ENCODE measurements around the gene EBF3.

EBF3 gene

GRCh38 chr10:129814681-129815646 lies 149.1 kb downstream of the EBF3 start:
- no peak for DNase-seq (ENCODE audit: low read depth, low spot score)
- TF ChIP-seq SUZ12 (IDR thresholded peaks at IDR 0.05; ENCODE audit: extremely low read depth, insufficient read depth, insufficient read length): no peak
- TF ChIP-seq ZNF274 (IDR thresholded peaks at IDR 0.05; ENCODE audit: low read depth, low read length): no peak
- TF ChIP-seq YY1 (IDR thresholded peaks at IDR 0.05; ENCODE audit: insufficient read depth, insufficient read length): no peak
- no peak overlapping the region for H3K9ac ChIP-seq (ENCODE audit: insufficient read length, low read depth)
- H3K9me3 ChIP-seq (ENCODE audit: insufficient read depth, low read length): peaks cover 12% of the 10 kb centered on the region; the same call in 1 of the 2 replicates
- H3K36me3 ChIP-seq (ENCODE audit: insufficient read depth, insufficient read length, low read length): no peaks in the 10 kb centered on the region
- no peaks in the 10 kb centered on the region for H3K27me3 ChIP-seq (ENCODE audit: insufficient read depth, insufficient read length)
- H3K4me1 ChIP-seq (ENCODE audit: insufficient read depth, insufficient read length): no peaks in the 10 kb centered on the region
- no peak overlapping the region for H3K4me3 ChIP-seq (ENCODE audit: insufficient read length, low read depth)

GRCh38 chr10:129812398-129812797 lies 151.7 kb downstream of the EBF3 start:
- no peak for DNase-seq (ENCODE audit: low read depth, low spot score)
- Histone ChIP-seq H3K4me1 (ENCODE audit: insufficient read depth, insufficient read length) (no peaks in the 10 kb centered on the region), H3K27me3 (ENCODE audit: insufficient read depth, insufficient read length) (no peaks in the 10 kb centered on the region), H3K4me3 (ENCODE audit: insufficient read length, low read depth) (no peak overlapping the region), H3K9me3 (ENCODE audit: insufficient read depth, low read length) (peaks cover under 1% of the 10 kb centered on the region; the same call in 1 of the 2 replicates), H3K9ac (ENCODE audit: insufficient read length, low read depth) (no peak overlapping the region), H3K36me3 (ENCODE audit: insufficient read depth, insufficient read length, low read length) (no peaks in the 10 kb centered on the region)
- TF ChIP-seq SUZ12 (IDR thresholded peaks at IDR 0.05; ENCODE audit: extremely low read depth, insufficient read depth, insufficient read length): no peak
- no peak for TF ChIP-seq YY1 (IDR thresholded peaks at IDR 0.05; ENCODE audit: insufficient read depth, insufficient read length)
- TF ChIP-seq ZNF274 (IDR thresholded peaks at IDR 0.05; ENCODE audit: low read depth, low read length): no peak

GRCh38 chr10:129811208-129811607 lies 152.9 kb downstream of the EBF3 start:
- Histone ChIP-seq H3K9ac (ENCODE audit: insufficient read length, low read depth) (no peak overlapping the region), H3K9me3 (ENCODE audit: insufficient read depth, low read length) (no peaks in the 10 kb centered on the region), H3K27me3 (ENCODE audit: insufficient read depth, insufficient read length) (no peaks in the 10 kb centered on the region), H3K4me3 (ENCODE audit: insufficient read length, low read depth) (no peak overlapping the region), H3K4me1 (ENCODE audit: insufficient read depth, insufficient read length) (no peaks in the 10 kb centered on the region), H3K36me3 (ENCODE audit: insufficient read depth, insufficient read length, low read length) (no peaks in the 10 kb centered on the region)
- no peak for DNase-seq (ENCODE audit: low read depth, low spot score)
- TF ChIP-seq ZNF274 (IDR thresholded peaks at IDR 0.05; ENCODE audit: low read depth, low read length) (no peak), YY1 (IDR thresholded peaks at IDR 0.05; ENCODE audit: insufficient read depth, insufficient read length) (no peak), SUZ12 (IDR thresholded peaks at IDR 0.05; ENCODE audit: extremely low read depth, insufficient read depth, insufficient read length) (no peak)

DNA sequence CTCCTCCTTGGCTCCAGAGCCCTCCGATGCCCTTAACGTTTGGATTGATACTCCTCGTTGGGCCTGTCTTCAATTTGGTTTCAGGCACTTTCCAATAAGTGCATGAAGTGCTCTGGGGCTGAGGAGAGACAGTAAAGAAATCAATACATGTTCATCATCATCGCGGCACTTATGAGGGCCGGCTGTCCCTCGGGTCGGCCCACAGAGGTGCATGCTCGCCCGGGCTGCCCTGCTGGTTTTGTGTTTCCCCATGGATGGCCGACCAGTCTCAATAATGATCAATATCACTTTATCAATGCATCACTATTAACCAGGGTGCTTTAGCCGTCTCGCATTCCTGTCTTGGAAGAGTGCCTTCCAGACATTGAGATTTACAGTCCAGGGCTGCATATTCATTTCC lies 154.2 kb downstream of the EBF3 start:
- Histone ChIP-seq H3K9me3 (ENCODE audit: insufficient read depth, low read length) (no peaks in the 10 kb centered on the region), H3K27me3 (ENCODE audit: insufficient read depth, insufficient read length) (no peaks in the 10 kb centered on the region), H3K9ac (ENCODE audit: insufficient read length, low read depth) (no peak overlapping the region), H3K4me1 (ENCODE audit: insufficient read depth, insufficient read length) (no peaks in the 10 kb centered on the region), H3K4me3 (ENCODE audit: insufficient read length, low read depth) (no peak overlapping the region), H3K36me3 (ENCODE audit: insufficient read depth, insufficient read length, low read length) (no peaks in the 10 kb centered on the region)
- TF ChIP-seq YY1 (IDR thresholded peaks at IDR 0.05; ENCODE audit: insufficient read depth, insufficient read length) (no peak), SUZ12 (IDR thresholded peaks at IDR 0.05; ENCODE audit: extremely low read depth, insufficient read depth, insufficient read length) (no peak)
- no peak for DNase-seq (ENCODE audit: low read depth, low spot score)

DNA sequence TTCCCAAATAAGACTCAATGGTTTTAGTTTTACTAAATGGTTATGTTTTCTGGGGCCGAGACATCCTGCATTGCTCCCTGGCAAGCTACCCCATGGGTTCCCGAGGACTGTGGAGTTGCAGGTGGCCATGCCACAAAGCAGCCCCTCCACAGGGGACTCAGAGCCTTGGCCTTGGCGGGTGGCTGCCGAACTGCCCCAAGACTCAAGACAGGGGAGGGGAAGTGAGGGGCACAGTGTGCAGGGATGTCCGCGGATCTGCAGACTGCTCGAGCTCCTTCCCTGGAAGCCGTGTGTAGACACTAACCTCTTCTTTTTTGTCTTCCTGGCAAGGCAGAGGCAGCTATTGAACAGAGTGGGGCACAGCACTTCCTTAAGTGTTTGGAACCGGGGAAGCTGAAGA lies 154.6 kb downstream of the EBF3 start:
- TF ChIP-seq YY1 (IDR thresholded peaks at IDR 0.05; ENCODE audit: insufficient read depth, insufficient read length) (no peak), SUZ12 (IDR thresholded peaks at IDR 0.05; ENCODE audit: extremely low read depth, insufficient read depth, insufficient read length) (no peak), ZNF274 (IDR thresholded peaks at IDR 0.05; ENCODE audit: low read depth, low read length) (no peak)
- Histone ChIP-seq H3K9ac (ENCODE audit: insufficient read length, low read depth) (no peak overlapping the region), H3K4me1 (ENCODE audit: insufficient read depth, insufficient read length) (no peaks in the 10 kb centered on the region), H3K9me3 (ENCODE audit: insufficient read depth, low read length) (no peaks in the 10 kb centered on the region), H3K4me3 (ENCODE audit: insufficient read length, low read depth) (no peak overlapping the region), H3K27me3 (ENCODE audit: insufficient read depth, insufficient read length) (no peaks in the 10 kb centered on the region), H3K36me3 (ENCODE audit: insufficient read depth, insufficient read length, low read length) (no peaks in the 10 kb centered on the region)
- no peak for DNase-seq (ENCODE audit: low read depth, low spot score)

DNA sequence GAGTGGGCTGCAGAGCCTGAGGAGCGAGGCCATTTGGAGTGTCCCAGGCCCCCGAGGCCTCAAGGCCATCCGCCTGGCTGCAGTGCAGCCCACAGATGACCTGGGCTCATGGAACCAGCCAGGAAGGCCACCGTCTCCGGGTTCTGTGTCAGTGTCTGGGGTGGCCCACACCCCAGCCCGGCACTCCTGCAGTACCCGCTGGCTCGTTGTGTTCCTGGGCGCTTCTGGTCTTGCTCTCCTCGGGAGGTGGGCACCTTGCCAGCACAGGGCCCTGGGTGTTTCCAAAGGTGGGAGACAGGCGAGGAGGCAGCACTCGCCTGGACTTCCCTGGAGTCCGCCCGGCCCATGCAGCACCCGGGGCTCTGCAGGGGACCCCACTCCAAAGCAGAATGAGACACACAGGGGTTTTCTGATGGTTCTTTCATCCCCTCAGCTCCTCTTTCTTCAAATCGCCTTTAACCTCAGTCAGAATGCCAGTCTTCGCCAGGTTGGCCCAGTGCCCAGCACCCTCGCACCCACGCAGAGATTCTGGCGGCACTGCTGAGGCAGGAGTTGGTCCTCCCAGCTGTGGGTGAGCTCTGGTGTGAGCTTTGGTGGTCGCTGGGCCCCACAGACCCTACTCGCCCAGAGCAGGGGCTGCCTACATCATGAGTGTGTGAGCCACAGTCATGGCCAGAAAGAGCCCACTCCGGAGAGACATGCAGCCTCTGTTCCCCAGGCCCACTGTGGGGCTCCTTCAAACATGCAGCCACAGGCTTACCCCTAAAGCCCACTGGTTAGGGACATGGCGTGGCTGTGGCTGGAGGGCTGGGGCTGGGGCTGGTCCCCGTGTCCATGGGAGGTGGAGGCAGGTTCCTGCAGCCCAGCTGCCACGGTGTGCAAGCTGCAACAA lies 155.7 kb downstream of the EBF3 start:
- Histone ChIP-seq H3K4me1 (ENCODE audit: insufficient read depth, insufficient read length) (no peaks in the 10 kb centered on the region), H3K36me3 (ENCODE audit: insufficient read depth, insufficient read length, low read length) (no peaks in the 10 kb centered on the region), H3K9me3 (ENCODE audit: insufficient read depth, low read length) (peaks cover 6% of the 10 kb centered on the region; the same call in 1 of the 2 replicates), H3K4me3 (ENCODE audit: insufficient read length, low read depth) (no peak overlapping the region), H3K27me3 (ENCODE audit: insufficient read depth, insufficient read length) (no peaks in the 10 kb centered on the region), H3K9ac (ENCODE audit: insufficient read length, low read depth) (no peak overlapping the region)
- TF ChIP-seq YY1 (IDR thresholded peaks at IDR 0.05; ENCODE audit: insufficient read depth, insufficient read length): no peak
- TF ChIP-seq ZNF274 (IDR thresholded peaks at IDR 0.05; ENCODE audit: low read depth, low read length): no peak
- no peak for TF ChIP-seq SUZ12 (IDR thresholded peaks at IDR 0.05; ENCODE audit: extremely low read depth, insufficient read depth, insufficient read length)
- DNase-seq (ENCODE audit: low read depth, low spot score): no peak
